Inflammatory macrophage treated with lipopolysaccharide for 1 hour (primary cell): ENCODE measurements around the gene MOK.
"Not testable (repeated sequence)": the region's sequence is repeated elsewhere in the genome, so short reads cannot be mapped to it uniquely, and the experiment has no call there.

Experiments used
- DNase-seq, 2 donors: peaks; one replicate each; pipeline ENCODE4 v3.0.0-alpha.2; 2020 to 2022

The MOK gene

DNA sequence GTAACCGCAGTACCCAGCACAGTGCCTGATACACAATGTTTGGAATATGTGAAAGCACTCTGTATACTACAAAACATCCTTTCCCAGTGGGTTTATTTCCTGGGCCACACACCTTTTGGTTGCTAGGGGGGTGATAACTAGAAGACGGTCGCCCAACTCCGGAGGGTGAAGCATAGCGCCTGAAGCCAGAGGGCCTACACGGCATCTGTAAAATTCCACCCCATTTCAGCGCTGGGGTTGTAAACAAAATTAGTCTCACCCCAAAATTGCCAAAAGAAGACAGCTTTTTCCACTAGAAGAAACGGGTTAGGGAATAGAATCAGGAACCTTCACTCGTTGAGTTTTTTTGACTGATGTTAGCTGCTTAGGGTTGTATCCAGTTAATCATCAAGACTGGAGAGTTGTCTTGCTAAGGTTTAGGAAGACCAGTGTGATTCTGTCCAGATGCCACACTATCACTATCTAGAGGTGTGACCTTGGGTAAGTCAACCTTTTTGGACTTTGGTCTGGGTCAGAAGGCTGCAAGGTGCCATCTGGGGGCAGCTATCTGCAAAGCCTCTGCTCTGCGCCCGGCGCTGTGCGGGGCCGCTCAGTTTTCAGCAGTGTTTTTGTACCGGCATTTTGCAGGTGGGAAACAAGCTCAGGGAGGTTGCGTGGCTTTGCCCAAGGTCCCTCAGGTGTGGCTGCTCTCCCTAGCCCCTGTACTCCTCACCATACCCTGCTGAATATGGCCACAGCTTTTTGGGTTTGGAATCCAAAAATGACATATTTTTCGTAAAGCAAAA lies 15.9 kb upstream of the MOK start:
- DNase-seq = no peak

DNA sequence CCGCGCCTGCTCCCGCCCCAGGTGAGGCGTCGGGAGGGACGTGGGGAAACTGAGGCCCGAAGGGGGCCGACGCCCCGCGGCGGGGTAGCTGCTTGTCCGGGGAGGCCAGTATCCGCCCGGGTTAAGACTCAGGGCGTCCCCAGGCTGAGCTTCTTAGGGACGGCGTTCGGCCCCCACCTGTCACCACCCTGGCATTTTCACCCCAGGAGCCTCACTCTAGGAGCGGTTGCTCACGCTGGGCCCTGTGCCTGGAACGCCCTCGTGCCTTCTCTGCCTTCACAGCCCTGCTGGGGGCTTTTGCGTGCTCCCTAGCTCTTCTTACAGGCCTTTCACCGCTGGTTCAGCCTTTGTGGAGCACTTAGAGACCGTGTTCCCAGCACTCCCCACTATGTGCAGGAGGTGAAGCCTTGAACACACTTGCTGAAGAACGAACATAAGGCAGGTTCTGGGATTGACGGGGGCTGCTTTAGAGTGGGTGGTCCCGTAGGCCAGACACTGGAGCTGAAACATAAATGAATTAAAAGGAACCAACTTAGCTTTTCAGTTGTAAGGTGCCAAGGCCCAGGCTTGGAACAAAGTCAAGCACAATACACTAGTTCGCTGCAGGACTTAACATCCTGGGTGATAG lies 15.2 kb upstream of the MOK start:
- DNase-seq = peak in 1 of 2 donors; percentile 7

DNA sequence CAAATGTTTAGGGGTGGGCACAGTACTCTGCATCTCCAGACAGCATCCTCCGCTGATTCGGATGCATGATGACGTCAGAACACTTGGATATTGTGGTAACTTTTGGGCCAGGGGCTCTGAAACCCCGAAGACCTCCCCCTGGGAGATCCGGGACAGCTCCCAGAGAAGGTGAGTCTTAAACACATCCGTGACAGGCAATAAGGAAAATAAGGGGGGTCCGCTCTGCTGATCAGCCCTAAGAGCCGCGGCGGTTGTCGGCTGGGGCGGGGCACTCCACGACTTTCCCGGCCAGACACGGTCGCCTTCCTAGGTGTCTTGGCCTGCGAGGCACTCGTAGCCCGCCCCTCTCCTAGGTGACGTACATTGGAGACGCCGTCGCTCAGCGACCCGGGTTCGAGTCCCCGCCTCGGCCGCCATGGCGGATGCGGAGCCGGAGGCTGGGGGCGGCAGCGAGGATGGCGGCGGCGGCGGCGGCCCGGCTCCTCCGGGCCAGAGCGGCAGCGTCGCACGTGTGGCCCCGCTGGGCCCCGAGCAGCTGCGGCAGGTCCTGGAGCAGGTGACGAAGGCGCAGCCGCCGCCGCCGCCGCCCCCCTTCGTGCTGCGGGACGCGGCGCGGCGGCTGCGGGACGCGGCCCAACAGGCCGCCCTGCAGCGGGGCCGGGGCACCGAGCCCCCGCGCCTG lies 14.5 kb upstream of the MOK start, which contains the start of gene ZNF839:
ZNF839 (plus strand) TSS at position 396 of the 682 bp plus-strand sequence; CDS start at position 416, 20 bp downstream.
- DNase-seq = peak; percentile 86 to 95

DNA sequence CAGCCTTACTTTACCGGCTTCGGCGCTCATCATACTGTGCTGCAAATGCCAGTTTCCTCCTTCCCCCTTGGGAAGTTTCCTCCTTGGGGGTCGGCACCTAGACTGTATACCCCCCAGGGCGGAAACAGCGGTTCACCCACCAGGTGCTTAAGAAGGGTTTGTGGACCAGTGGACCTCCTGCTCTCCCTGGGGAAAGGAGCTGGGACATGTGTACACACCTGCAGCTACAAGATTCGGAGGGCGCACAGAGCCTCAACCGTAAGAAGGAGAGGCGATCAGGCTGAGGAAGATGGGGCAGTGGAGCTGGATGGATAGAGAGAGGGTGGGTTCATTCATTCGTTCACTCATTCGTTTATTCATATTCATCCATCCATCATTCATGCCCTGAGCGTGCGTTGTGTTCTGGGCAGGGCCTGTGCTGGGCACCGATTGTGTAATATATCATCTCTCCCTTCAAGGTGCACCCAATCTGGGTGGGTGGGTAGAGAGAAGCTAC lies 13.9 kb upstream of the MOK start:
- DNase-seq = no peak

DNA sequence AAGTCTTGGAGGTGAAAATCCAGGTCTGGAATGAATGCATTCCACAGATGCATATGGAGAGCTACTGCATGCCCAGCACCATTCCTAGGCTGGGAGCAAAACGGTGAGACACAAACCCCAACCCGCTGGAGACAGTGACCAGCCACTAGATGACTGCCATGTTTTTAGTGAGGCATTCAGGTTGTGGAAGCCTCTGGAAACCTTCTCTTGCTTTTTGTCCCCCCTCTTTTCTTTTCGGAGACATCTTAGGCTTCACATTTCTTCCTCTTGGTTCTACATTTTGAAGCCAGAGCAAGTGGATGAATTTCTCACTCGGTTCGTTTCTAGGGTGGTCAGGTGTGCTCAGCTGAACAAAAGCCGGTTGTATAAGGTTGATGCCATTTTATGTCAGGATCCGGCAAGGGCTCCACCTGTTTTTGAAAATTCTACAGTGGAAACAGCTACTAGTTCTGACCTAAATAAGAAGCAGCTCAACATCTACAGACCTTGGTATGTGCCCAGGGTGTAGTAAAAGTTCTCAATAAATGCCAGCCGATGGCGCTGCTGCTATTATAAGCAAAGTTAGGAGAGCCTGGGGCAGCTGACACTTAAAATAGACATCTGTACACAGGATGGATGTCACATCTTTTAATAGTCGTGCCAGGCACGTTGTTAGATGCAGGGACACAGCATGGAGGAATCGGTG lies 12.7 kb upstream of the MOK start:
- peak in 1 of 2 donors; percentile 21 for DNase-seq

DNA sequence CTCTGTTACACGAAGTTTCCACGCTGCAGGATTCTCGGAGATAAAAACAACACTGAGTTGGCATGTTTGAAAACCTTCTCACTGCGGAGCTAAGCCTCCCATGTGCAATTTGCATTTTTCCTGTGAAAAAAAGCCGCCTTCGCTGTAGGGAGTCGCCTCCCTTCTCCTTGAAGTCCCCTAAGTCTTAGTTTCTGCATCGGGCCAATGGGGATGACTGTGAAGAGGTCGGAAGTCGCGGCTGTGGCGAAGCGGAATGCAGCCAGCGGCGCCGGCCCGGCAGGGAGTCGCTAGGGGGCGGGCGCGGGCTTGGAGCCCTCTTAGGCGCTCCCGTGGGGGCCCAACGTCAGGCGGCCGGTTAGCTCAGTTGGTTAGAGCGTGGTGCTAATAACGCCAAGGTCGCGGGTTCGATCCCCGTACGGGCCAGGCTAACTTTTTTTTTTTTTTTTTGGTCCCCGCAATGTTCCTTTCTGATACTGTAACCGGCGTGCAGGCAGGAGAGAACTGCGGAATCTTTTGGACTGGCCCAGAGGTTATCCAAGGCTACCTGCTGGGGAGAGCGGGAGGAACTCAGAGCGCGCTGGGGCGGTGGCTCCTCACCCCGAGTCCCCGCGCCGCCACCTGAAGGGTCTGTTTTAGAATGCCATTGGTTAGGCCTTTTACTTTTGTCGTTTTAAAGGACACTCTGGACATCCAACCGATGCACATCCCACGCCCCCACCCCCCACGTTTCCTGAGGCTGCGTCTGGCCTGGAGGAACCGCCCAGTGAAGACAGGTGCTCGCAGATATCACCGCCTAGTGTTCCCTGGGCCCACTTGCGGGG lies 12.0 kb upstream of the MOK start:
- peak; percentile 88 to 97 for DNase-seq

DNA sequence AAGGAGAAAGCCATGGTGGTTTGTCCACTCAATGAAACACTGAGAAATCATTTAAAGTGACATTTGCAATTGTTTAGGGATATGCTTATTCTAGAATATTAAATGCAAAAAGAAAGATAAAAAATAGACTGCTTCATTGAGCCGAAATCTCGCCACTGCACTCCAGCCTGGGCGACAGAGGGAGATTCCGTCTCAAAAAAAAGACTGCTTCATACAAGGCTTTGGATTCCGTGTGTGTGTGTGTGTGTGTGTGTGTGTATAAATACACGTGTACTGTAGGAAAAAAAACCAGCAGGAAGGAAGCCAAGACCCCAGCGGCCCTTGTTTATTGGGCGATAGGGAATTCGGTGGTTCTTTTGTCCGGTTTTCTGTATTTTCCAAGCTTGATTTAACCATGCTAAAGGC lies 11.4 kb upstream of the MOK start:
- peak; percentile 39 to 43 for DNase-seq

DNA sequence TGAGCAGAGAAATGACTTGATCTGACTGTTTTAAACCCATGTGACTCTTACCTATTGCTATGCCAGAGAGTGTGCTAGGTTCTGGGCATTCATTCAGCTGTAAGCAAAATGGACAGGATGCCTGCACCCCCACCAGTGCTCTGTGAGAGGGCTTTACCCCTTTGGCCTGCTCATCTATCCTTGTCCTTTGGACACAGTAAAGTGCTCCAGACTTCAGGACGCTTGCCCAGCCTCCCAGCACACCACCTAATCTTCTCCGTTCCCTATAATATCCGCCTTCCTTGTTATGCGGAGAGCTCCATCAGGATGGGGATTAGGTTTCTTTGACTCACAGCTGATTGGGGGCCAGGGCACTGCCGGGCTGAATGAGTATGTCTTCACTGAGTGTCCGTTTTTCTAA lies 10.2 kb upstream of the MOK start:
- DNase-seq = no peak

DNA sequence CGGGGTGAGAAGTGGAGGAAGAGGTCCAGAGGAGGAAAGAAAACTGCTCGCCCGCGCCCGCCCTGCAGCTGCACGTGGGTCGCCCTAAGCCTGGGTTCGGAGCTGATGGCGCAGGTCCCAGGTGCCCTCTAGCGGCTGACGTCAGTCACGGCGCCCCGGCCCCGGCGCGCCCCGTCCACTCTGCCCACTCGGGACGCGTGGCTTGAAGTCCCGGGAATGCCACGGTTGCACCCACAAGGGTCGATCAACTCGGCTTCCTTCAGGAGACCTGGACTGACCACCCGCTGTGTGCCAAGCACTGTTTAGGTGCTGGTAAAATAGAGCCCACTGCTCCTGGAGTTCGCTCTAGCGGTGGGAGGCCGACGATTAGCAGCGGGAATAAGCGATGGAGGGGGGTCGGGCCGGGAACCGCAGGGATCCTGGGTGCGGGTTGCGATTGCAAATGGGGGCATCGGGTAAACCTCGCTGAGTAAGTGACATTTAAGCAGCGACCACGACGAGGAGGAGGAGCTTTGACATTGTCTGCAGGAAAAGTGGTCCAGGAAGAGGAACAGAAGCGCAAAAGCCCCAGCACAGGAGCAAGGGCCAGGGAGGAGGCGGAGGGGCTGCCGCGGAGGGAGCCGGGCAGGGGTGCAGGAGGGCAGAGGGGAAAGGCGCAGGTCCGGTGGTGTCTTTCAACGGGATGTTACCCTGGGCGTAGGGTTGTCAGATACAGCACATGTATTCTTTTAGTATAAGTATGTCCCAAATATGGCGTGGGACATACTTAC lies 9.5 kb upstream of the MOK start:
- peak; percentile 67 to 84 for DNase-seq

DNA sequence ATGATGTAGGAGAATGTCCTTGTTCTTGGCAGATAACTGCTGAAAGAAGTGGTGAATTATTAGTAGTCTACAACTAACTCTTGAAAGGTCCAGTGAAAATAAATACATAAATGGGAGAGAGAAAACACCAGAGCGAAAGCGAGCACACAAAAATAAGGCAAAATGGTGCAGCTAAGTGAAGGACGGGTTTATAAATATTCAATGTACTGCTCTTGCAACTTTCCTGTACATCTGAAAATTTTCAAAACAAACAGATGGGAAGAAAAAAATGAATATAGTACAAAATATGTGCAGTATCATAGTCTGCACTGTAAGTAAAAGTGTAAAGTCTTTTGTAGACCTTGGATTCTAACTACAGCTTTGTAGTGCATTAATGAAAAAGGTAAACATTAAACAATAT lies 1.3 kb downstream of the MOK start:
- DNase-seq = no peak

DNA sequence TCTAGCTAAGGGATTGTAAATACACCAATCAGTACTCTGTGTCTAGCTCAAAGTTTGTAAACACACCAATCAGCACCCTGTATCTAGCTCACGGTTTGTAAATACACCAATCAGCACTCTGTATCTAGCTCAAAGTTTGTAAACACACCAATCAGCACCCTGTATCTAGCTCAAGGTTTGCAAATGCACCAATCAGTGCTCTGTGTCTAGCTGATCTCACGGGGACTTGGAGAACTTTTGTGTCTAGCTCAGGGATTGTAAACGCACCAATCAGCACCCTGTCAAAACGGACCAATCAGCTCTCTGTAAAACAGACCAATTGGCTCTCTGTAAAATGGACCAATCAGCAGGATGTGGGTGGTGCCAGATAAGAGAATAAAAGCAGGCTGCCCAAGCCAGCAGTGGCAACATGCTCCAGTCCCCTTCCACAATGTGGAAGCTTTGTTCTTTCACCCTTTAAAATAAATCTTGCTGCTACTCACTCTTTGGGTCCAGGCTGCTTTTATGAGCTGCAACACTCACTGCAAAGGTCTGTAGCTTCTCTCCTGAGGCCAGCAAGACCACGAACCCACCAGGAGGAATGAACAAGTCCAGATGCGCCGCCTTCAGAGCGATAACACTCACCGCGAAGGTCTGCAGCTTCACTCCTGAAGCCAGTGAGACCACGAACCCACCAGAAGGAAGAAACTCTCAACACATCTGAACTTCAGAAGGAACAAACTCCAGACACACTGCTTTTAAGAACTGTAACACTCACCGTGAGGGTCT lies 6.5 kb downstream of the MOK start:
- DNase-seq = not testable (repeated sequence)

DNA sequence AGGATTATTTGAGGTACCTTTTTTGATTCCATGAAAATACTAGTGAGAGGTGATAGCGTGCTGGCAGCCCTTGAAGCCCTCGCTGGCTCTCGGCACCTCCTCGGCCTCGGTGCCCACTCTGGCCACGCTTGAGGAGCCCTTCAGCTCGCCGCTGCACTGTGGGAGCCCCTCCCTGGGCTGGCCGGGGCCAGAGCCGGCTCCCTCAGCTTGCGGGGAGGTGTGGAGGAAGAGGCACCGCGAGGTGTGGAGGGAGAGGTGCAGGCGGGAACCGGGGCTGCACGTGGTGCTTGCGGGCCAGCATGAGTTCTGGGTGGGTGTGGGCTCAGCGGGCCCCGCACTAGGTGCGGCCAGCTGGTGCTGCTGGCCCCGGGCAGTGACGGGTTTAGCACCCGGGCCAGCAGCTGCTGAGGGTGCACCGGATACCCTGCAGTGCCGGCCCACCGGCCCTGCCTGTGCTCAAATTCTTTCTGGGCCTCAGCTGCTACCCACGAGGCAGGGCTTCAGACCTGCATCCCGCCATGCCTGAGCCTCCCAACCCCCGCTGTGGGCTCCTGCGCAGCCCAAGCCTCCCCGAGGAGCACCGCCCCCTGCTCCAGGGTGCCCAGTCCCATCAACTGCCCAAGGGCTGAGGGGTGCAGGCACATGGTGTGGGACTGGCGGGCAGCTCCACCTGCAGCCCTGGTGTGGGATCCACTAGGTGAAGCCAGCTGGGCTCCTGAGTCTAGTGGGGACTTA lies 7.4 kb downstream of the MOK start:
- DNase-seq = no peak

DNA sequence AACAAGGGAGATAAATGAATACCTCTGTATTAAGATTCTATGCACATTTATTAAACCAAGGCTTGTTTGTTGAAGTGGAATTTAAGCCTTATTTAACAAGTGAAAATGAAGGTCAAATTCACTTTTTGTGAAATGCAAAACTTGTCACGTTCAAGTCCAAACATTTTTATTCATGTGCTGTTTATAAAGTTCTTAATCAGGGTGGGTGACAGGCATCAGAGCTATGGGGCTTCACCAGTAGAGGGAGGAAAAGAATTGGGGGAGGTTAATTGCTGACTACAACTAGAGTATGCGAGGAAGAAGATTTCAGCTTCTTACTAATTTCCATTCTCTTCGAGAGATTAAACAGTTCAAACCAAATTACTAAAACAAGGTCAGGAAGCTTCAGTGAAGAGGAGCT lies 9.7 kb downstream of the MOK start:
- no peak for DNase-seq

DNA sequence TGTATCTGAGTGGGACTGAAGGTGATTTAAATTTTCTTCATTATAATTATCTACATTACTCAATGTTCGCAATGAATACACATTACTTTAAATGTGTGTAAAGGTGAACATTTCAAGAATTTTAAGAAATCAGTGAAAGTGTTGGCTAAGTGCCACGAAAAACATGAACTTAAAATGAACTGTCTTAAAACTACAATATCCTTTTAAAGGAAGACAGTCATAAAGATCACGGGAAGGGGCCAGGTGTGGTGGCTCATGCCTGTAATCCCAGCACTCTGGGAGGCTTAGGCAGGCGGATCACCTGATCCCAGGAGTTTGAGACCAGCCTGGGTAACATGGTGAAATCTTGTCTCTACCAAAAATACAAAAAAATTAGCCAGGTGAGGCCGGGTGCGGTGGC lies 11.2 kb downstream of the MOK start:
- DNase-seq = no peak

DNA sequence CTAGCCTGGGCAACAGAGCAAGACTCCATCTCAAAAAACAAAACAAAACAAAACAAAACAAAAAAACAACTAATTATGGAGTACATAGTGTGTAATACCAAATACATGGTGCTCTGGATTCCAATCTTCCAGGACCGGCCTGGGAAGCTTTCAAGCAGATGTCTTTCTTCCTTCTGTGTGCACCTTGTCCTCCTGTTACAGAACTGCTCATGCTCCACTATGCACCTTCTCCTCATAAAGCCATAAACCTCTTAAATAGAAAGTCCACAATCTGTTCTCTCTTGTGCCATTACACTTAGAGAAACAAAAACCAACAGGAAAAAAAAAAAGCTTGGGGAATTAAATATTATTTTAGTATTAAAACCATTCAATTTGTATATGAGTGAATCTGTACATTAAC lies 12.5 kb downstream of the MOK start:
- DNase-seq = no peak

DNA sequence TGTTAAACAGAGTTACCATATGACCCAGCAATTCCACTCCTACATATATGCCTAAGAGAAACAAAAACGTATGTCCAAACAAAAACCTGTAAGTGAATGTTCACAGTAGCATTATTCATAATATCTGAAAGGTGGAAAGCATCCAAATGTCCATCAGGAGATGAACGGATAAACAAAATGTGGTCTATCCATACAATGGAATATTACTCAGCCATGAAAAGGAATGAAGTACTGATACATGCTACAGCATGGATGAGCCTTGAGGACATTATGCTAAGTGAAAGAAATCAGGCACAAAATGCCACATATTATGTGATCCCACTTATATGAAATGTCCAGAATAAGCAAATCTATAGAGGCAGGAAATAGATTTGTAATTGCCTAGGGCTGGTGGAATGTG lies 16.8 kb downstream of the MOK start:
- no peak for DNase-seq

DNA sequence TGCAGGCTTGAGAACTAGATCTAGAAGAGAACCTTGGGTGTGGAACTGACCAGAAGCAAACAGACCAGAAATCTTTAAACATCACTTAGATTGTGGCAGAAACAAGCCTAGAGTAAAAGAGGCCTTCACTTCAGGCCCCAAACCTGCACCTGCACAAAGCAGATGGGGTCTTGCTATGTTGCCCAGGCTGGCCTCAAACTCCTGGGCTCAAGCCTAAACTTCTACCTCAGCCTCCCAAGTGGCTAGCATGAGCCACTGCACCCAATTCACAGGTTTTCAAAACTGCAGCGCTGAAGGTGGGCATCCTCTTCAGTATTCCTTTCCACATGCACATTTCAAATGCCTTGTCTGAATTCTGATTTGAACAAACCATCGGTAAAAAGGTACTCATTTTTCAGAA lies 19.9 kb downstream of the MOK start:
- DNase-seq = no peak

DNA sequence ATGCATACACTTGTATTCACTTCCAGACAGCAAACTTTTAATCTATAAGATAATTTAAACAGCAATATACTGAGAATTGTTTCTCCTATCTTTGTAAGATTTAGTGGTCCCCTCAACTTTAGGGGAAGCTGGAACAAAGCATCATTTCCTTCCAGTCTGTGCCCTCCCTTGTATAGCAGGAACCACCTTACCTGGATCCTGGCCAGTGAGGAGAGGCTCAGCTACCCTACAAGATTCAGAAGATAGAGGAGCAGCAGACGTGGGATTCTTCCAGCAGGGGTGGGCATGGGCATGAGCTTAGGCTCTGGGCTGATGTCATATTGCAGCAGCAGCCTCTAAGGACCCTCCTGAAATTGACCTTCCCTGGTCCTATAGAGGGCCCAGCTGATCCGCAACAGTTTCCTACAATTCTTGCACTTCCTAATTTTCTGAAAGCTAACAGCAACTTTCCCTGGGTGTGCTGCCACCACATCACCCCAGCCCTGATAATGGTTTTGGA lies 21.3 kb downstream of the MOK start:
- DNase-seq = no peak

DNA sequence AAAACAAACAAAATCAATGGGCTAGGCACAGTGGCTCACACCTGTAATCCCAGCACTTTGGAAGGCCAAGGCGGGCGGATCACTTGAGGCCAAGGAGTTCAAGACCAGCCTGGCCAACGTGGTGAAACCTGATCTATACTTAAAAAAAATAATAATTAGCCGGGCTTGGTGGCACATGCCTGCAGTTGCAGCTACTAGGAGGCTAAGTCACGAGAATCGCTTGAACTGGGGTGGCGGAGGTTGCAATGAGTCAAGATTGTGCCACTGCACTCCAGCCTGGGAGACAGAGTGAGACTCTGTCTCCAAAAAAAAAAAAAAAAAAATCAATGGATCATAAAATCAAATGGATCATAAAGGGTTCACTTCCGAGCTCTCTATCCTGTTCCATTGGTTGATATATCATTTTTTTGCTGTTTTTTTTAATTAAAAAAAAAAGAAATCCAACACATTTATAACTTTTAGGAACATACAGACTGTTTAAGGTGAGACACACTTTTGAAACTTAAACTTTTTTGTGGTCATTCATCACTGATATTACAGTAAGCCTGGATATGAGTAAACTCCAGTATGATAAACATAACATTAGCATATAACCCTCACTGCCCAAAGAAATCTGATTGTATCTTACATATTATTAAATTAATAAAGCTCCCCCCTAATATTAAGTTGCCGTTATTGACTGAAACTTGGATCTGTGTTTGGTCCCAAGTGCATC lies 22.1 kb downstream of the MOK start:
- DNase-seq = no peak
